ENCODE measurements around the gene IKZF1.
"Not testable (repeated sequence)": the region's sequence is repeated elsewhere in the genome, so short reads cannot be mapped to it uniquely, and the experiment has no call there.

The IKZF1 gene

DNA sequence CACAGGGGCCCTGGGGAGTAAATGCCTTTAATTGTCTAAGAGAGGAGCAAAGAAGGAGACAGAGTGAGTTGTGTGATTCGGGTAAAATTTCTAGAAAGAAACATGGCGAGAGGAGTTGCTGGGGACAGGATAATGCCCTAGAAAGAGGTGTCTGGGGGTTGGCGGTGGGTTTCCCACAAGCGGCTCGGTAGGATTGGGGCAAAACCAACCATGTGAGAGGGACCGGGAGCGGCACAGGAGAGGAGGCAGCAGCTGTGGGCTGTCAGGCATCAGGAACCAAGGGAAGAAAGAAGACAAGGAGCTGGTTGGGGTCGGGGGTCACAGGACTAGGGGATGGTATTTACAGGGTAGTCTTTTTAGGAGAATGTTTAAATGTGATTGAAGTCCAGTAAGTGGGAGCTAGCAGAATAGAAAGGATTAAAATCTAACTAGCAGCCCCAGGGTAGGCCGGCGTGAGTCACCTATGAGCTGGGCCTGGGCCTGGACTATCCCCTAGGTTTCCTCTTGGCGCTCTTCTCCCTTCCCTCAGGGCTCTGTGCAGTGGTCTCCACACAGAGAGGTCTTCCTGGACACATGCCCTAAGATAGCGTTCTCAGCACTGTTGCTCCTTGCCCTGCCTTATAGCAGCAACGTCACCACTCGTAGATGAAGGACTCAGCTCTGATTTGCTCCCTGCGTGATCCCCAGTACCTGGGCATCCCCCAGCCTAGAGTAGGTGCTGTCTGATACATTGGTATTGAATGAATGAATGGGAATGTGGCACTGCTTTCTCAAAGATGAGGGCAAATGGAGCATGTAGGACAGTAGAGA lies 32.6 kb downstream of the IKZF1 start:
- no peak overlapping the region for H2AK5ac ChIP-seq (ENCODE audit: low read depth, low read length)
- H2AFZ ChIP-seq (ENCODE audit: low read length): no peak overlapping the region
- no peak overlapping the region for H3K4me2 ChIP-seq (ENCODE audit: insufficient read depth, low read length, poor library complexity, severe bottlenecking)
- DNase-seq (ENCODE audit: low spot score): no peak
- no peak overlapping the region for H4K91ac ChIP-seq (ENCODE audit: low read depth, low read length, poor library complexity)
- no CpG with 5 or more reads among the region's 15 CpGs for WGBS, 2 donors (ENCODE audit: extremely low coverage in 2 of 2, insufficient read length in 2 of 2, insufficient replicate concordance in 1 of 2)
- H3K4me1 ChIP-seq (ENCODE audit: control insufficient read depth in 2 of 2, insufficient read depth in 1 of 2, low read depth in 1 of 2, low read length in 2 of 2): peaks cover 0 to 3% of the 10 kb centered on the region in 2 donors
- peaks cover 0 to 7% (median 0%) of the 10 kb centered on the region in 3 experiments for H3K27me3 ChIP-seq (ENCODE audit: control insufficient read depth in 3 of 3, insufficient read depth in 3 of 3, low read depth in 1 of 3, low read length in 3 of 3)
- H2BK15ac ChIP-seq (ENCODE audit: low read length): no peak overlapping the region
- H2BK12ac ChIP-seq (ENCODE audit: low read length): no peak overlapping the region
- H3K9me3 ChIP-seq (replicated peaks in 1 of 2; ENCODE audit: control insufficient read depth in 2 of 2, insufficient read depth in 1 of 2, low read depth in 1 of 2, low read length in 2 of 2): peaks cover 0 to 6% of the 10 kb centered on the region in 2 donors
- no peak overlapping the region for H3K4me3 ChIP-seq (ENCODE audit: low read length in 2 of 2)
- H3K23ac ChIP-seq (ENCODE audit: low read depth, low read length, poor library complexity): no peak overlapping the region
- peaks cover 4% of the 10 kb centered on the region for H3K79me1 ChIP-seq (ENCODE audit: low read depth, low read length)
- H3K14ac ChIP-seq (ENCODE audit: low read length): no peak overlapping the region
- H3K36me3 ChIP-seq (replicated peaks in 1 of 2; ENCODE audit: control insufficient read depth in 2 of 2, insufficient read depth in 2 of 2, low read length in 2 of 2): peaks cover 0 to 7% of the 10 kb centered on the region in 2 donors
- no peak overlapping the region for H3K9ac ChIP-seq (ENCODE audit: low read depth, low read length, poor library complexity)
- H2BK5ac ChIP-seq (ENCODE audit: low read length): no peak overlapping the region
- no peak overlapping the region for H2BK120ac ChIP-seq (ENCODE audit: low read depth, low read length)
- H3K18ac ChIP-seq (ENCODE audit: low read length): no peak overlapping the region
- H4K8ac ChIP-seq (ENCODE audit: low read depth, low read length): no peak overlapping the region
- H3K4ac ChIP-seq (ENCODE audit: low read length): no peak overlapping the region
- H3K27ac ChIP-seq (replicated peaks; ENCODE audit: low read length): no peak overlapping the region

DNA sequence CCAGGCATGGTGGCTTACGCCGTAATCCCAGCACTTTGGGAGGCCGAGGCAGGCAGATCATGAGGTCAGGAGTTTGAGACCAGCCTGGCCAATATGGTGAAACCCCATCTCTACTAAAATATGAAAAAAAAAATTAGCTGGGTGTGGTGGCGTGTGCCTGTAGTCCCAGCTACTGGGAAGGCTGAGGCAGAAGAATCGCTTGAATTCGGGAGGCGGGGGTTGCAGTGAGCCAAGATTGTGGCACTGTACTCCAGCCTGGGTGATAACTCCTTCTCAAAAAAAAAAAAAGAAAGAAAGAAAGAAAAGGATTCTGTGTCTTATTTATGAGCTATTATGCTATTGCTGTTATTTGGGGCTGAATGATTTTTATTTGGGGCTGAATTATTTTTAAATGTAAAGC lies 35.0 kb downstream of the IKZF1 start:
- H3K4me3 ChIP-seq (ENCODE audit: low read length in 2 of 2): not testable (repeated sequence)

DNA sequence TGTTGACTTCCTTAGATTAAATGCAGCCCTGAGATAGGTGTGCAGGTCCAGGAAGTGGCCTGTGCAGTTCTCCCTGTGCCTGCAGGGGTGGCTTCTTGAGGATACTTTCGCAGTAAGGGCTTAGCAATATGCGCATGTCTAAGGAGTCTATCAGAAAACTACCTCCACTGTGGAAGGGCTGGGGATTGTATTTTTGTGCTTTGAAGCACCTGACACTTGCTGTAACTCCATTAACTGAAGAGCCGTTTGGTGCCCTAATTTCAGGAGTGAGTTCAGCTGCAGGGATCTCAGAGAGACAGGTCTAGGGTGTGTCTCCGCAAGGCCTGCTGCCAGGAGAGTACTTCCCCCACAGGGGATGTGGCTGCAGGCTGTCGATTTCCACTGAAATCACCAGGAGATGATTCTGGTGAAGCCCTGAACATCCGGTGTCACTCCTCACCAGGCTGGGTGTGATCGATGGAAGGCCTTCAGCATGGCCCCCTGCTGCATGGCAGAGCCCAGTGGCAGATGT lies 35.5 kb downstream of the IKZF1 start:
- Histone ChIP-seq H2BK12ac (ENCODE audit: low read length) (no peak overlapping the region), H3K27me3 (ENCODE audit: control insufficient read depth in 3 of 3, insufficient read depth in 3 of 3, low read depth in 1 of 3, low read length in 3 of 3) (peaks cover 0 to 2% (median 0%) of the 10 kb centered on the region in 3 experiments), H3K4me2 (ENCODE audit: insufficient read depth, low read length, poor library complexity, severe bottlenecking) (no peak overlapping the region), H3K23ac (ENCODE audit: low read depth, low read length, poor library complexity) (no peak overlapping the region), H2BK5ac (ENCODE audit: low read length) (no peak overlapping the region), H3K79me1 (ENCODE audit: low read depth, low read length) (peaks cover 2% of the 10 kb centered on the region), H3K4me1 (ENCODE audit: control insufficient read depth in 2 of 2, insufficient read depth in 1 of 2, low read depth in 1 of 2, low read length in 2 of 2) (peaks cover 1 to 3% of the 10 kb centered on the region in 2 donors), H4K91ac (ENCODE audit: low read depth, low read length, poor library complexity) (no peak overlapping the region), H2BK120ac (ENCODE audit: low read depth, low read length) (no peak overlapping the region), H3K14ac (ENCODE audit: low read length) (no peak overlapping the region), H3K18ac (ENCODE audit: low read length) (no peak overlapping the region), H4K8ac (ENCODE audit: low read depth, low read length) (no peak overlapping the region), H2BK15ac (ENCODE audit: low read length) (no peak overlapping the region), H3K9ac (ENCODE audit: low read depth, low read length, poor library complexity) (no peak overlapping the region), H2AK5ac (ENCODE audit: low read depth, low read length) (no peak overlapping the region), H2AFZ (ENCODE audit: low read length) (no peak overlapping the region), H3K9me3 (replicated peaks in 1 of 2; ENCODE audit: control insufficient read depth in 2 of 2, insufficient read depth in 1 of 2, low read depth in 1 of 2, low read length in 2 of 2) (no peaks in the 10 kb centered on the region), H3K4ac (ENCODE audit: low read length) (no peak overlapping the region), H3K4me3 (ENCODE audit: low read length in 2 of 2) (no peak overlapping the region), H3K27ac (replicated peaks; ENCODE audit: low read length) (no peak overlapping the region), H3K36me3 (replicated peaks in 1 of 2; ENCODE audit: control insufficient read depth in 2 of 2, insufficient read depth in 2 of 2, low read length in 2 of 2) (peaks cover 0 to 2% of the 10 kb centered on the region in 2 donors)
- WGBS, 2 donors (ENCODE audit: extremely low coverage in 2 of 2, insufficient read length in 2 of 2, insufficient replicate concordance in 1 of 2): no CpG with 5 or more reads among the region's 7 CpGs
- no peak for DNase-seq (ENCODE audit: low spot score)

More for the DNA sequence above, 35.0 kb downstream of the IKZF1 start:
- not testable (repeated sequence) for H2AK5ac ChIP-seq (ENCODE audit: low read depth, low read length); H2BK12ac ChIP-seq (ENCODE audit: low read length); H2BK15ac ChIP-seq (ENCODE audit: low read length); H4K91ac ChIP-seq (ENCODE audit: low read depth, low read length, poor library complexity); H3K4me1 ChIP-seq (ENCODE audit: control insufficient read depth in 2 of 2, insufficient read depth in 1 of 2, low read depth in 1 of 2, low read length in 2 of 2); H3K9me3 ChIP-seq (replicated peaks in 1 of 2; ENCODE audit: control insufficient read depth in 2 of 2, insufficient read depth in 1 of 2, low read depth in 1 of 2, low read length in 2 of 2); H2AFZ ChIP-seq (ENCODE audit: low read length); H3K14ac ChIP-seq (ENCODE audit: low read length); H3K4me2 ChIP-seq (ENCODE audit: insufficient read depth, low read length, poor library complexity, severe bottlenecking); H3K27me3 ChIP-seq (ENCODE audit: control insufficient read depth in 3 of 3, insufficient read depth in 3 of 3, low read depth in 1 of 3, low read length in 3 of 3); H4K8ac ChIP-seq (ENCODE audit: low read depth, low read length); H3K9ac ChIP-seq (ENCODE audit: low read depth, low read length, poor library complexity); H3K18ac ChIP-seq (ENCODE audit: low read length); H3K36me3 ChIP-seq (replicated peaks in 1 of 2; ENCODE audit: control insufficient read depth in 2 of 2, insufficient read depth in 2 of 2, low read length in 2 of 2); H3K23ac ChIP-seq (ENCODE audit: low read depth, low read length, poor library complexity); H2BK120ac ChIP-seq (ENCODE audit: low read depth, low read length); H3K27ac ChIP-seq (replicated peaks; ENCODE audit: low read length); DNase-seq (ENCODE audit: low spot score); H2BK5ac ChIP-seq (ENCODE audit: low read length); H3K79me1 ChIP-seq (ENCODE audit: low read depth, low read length); H3K4ac ChIP-seq (ENCODE audit: low read length)
- no CpG with 5 or more reads among the region's 7 CpGs for WGBS, 2 donors (ENCODE audit: extremely low coverage in 2 of 2, insufficient read length in 2 of 2, insufficient replicate concordance in 1 of 2)

DNA sequence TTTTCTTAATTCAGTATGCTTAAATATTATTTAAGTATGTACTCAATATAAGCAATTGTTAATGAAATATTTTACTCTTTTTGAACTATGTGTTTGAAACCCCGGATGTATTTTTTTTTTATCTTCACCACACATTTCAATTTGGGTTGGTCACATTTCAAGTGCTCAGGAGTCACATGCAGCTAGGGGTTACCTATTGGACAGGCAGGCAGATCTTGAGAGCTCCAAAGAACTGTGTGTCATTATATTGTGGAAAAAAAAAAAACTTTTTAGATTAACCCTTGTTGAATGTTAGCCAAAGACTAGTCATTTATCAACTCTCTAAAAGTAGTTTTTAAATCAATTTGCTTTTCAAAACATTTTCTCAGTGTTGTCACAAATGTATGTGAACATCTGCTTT lies 37.2 kb downstream of the IKZF1 start:
- no peaks in the 10 kb centered on the region for H3K9me3 ChIP-seq (replicated peaks in 1 of 2; ENCODE audit: control insufficient read depth in 2 of 2, insufficient read depth in 1 of 2, low read depth in 1 of 2, low read length in 2 of 2)
- no peak overlapping the region for H3K4me2 ChIP-seq (ENCODE audit: insufficient read depth, low read length, poor library complexity, severe bottlenecking)
- no peaks in the 10 kb centered on the region for H3K27me3 ChIP-seq (ENCODE audit: control insufficient read depth in 3 of 3, insufficient read depth in 3 of 3, low read depth in 1 of 3, low read length in 3 of 3)
- H3K4me1 ChIP-seq (ENCODE audit: control insufficient read depth in 2 of 2, insufficient read depth in 1 of 2, low read depth in 1 of 2, low read length in 2 of 2): peaks cover 0 to 3% of the 10 kb centered on the region in 2 donors
- no peaks in the 10 kb centered on the region for H3K79me1 ChIP-seq (ENCODE audit: low read depth, low read length)
- no peak overlapping the region for H4K91ac ChIP-seq (ENCODE audit: low read depth, low read length, poor library complexity)
- H2AFZ ChIP-seq (ENCODE audit: low read length): no peak overlapping the region
- H2AK5ac ChIP-seq (ENCODE audit: low read depth, low read length): no peak overlapping the region
- H2BK12ac ChIP-seq (ENCODE audit: low read length): no peak overlapping the region
- no peak overlapping the region for H3K18ac ChIP-seq (ENCODE audit: low read length)
- H2BK5ac ChIP-seq (ENCODE audit: low read length): no peak overlapping the region
- H3K23ac ChIP-seq (ENCODE audit: low read depth, low read length, poor library complexity): no peak overlapping the region
- no peak overlapping the region for H3K4me3 ChIP-seq (ENCODE audit: low read length in 2 of 2)
- H4K8ac ChIP-seq (ENCODE audit: low read depth, low read length): no peak overlapping the region
- H3K9ac ChIP-seq (ENCODE audit: low read depth, low read length, poor library complexity): no peak overlapping the region
- no peak for DNase-seq (ENCODE audit: low spot score)
- no peak overlapping the region for H2BK15ac ChIP-seq (ENCODE audit: low read length)
- H3K36me3 ChIP-seq (replicated peaks in 1 of 2; ENCODE audit: control insufficient read depth in 2 of 2, insufficient read depth in 2 of 2, low read length in 2 of 2): no peaks in the 10 kb centered on the region
- no peak overlapping the region for H3K14ac ChIP-seq (ENCODE audit: low read length)
- H3K27ac ChIP-seq (replicated peaks; ENCODE audit: low read length): no peak overlapping the region
- H2BK120ac ChIP-seq (ENCODE audit: low read depth, low read length): no peak overlapping the region
- no CpG with 5 or more reads among the region's 1 CpG for WGBS, 2 donors (ENCODE audit: extremely low coverage in 2 of 2, insufficient read length in 2 of 2, insufficient replicate concordance in 1 of 2)
- no peak overlapping the region for H3K4ac ChIP-seq (ENCODE audit: low read length)
